ENCODE data around the gene ANO9. TPM values are rescaled to one million over a fixed set of nuclear protein-coding genes. Genes with fewer than 3 reads are reported as not detected.

Gene ANO9
- total RNA-seq, 2 donors from 2014 or later, result 121 to 129 TPM

- Histone ChIP-seq H3K27ac (no peak overlapping the region), H3K36me3 (no peaks in the 10 kb centered on the region), H3K9ac (ENCODE audit: low read depth in 2 of 2, low read length in 2 of 2) (no peak overlapping the region), H3K4me1 (no peaks in the 10 kb centered on the region), H3K27me3 (no peaks in the 10 kb centered on the region), H3K9me3 (no peaks in the 10 kb centered on the region), H3K4me3 (no peak overlapping the region)
- TF ChIP-seq CTCF (IDR thresholded peaks at IDR 0.05), result no peak
- peak; percentile 37 for DNase-seq
- intact Hi-C loops (cut with DNase I), result no loop called here
These were observed 47.2 kb upstream of the ANO9 start for GRCh38 chr11:488992-489391.

GRCh38 chr11:488579-488978 is 46.8 kb upstream of the ANO9 start:
- no peak overlapping the region for H3K27ac ChIP-seq
- no peaks in the 10 kb centered on the region for H3K36me3 ChIP-seq
- H3K27me3 ChIP-seq, result no peaks in the 10 kb centered on the region
- DNase-seq, result no peak
- intact Hi-C loops (cut with DNase I), result no loop called here
- no peak overlapping the region for H3K4me3 ChIP-seq
- no peak for TF ChIP-seq CTCF (IDR thresholded peaks at IDR 0.05)
- no peak overlapping the region for H3K9ac ChIP-seq (ENCODE audit: low read depth in 2 of 2, low read length in 2 of 2)
- H3K4me1 ChIP-seq, result no peaks in the 10 kb centered on the region
- H3K9me3 ChIP-seq, result no peaks in the 10 kb centered on the region

- no peak for TF ChIP-seq CTCF (IDR thresholded peaks at IDR 0.05)
- no peak overlapping the region for H3K9ac ChIP-seq (ENCODE audit: low read depth in 2 of 2, low read length in 2 of 2)
- no peak for DNase-seq
- H3K4me1 ChIP-seq, result no peaks in the 10 kb centered on the region
- intact Hi-C loops (cut with DNase I), result no loop called here
- no peak overlapping the region for H3K4me3 ChIP-seq
- H3K27ac ChIP-seq, result no peak overlapping the region
- no peaks in the 10 kb centered on the region for H3K27me3 ChIP-seq
- no peaks in the 10 kb centered on the region for H3K36me3 ChIP-seq
- no peaks in the 10 kb centered on the region for H3K9me3 ChIP-seq
These were observed 46.3 kb upstream of the ANO9 start for GRCh38 chr11:488062-488461.

- no peak overlapping the region for H3K9ac ChIP-seq (ENCODE audit: low read depth in 2 of 2, low read length in 2 of 2)
- no peaks in the 10 kb centered on the region for H3K9me3 ChIP-seq
- H3K4me1 ChIP-seq, result no peaks in the 10 kb centered on the region
- no peaks in the 10 kb centered on the region for H3K36me3 ChIP-seq
- no peak overlapping the region for H3K4me3 ChIP-seq
- DNase-seq, result no peak
- no peaks in the 10 kb centered on the region for H3K27me3 ChIP-seq
- H3K27ac ChIP-seq, result no peak overlapping the region
- intact Hi-C loops (cut with DNase I), result no loop called here
- TF ChIP-seq CTCF (IDR thresholded peaks at IDR 0.05), result no peak
These were observed 45.8 kb upstream of the ANO9 start for GRCh38 chr11:487571-488021.

GRCh38 chr11:486189-486588 is 44.4 kb upstream of the ANO9 start:
- intact Hi-C loops (cut with DNase I), result no loop called here
- no peaks in the 10 kb centered on the region for H3K9me3 ChIP-seq
- no peaks in the 10 kb centered on the region for H3K4me1 ChIP-seq
- no peak overlapping the region for H3K4me3 ChIP-seq
- no peak for DNase-seq
- H3K27me3 ChIP-seq, result no peaks in the 10 kb centered on the region
- H3K27ac ChIP-seq, result no peak overlapping the region
- no peaks in the 10 kb centered on the region for H3K36me3 ChIP-seq
- no peak overlapping the region for H3K9ac ChIP-seq (ENCODE audit: low read depth in 2 of 2, low read length in 2 of 2)
- TF ChIP-seq CTCF (IDR thresholded peaks at IDR 0.05), result no peak

- DNase-seq, result no peak
These were observed 42.8 kb upstream of the ANO9 start for GRCh38 chr11:484616-485015.

More at GRCh38 chr11:484616-485015, 42.8 kb upstream of the ANO9 start:
- Histone ChIP-seq H3K4me1 (no peaks in the 10 kb centered on the region), H3K36me3 (no peaks in the 10 kb centered on the region), H3K9ac (ENCODE audit: low read depth in 2 of 2, low read length in 2 of 2) (no peak overlapping the region), H3K27me3 (no peaks in the 10 kb centered on the region), H3K27ac (no peak overlapping the region), H3K9me3 (no peaks in the 10 kb centered on the region), H3K4me3 (no peak overlapping the region)
- TF ChIP-seq CTCF (IDR thresholded peaks at IDR 0.05), result no peak
- intact Hi-C loops (cut with DNase I), result no loop called here

Measured in colonic mucosa (tissue), 4 donors.